Ishikawa (cell line): Measurements from ENCODE around the gene IGF1R.

ENCODE experiments used
- CREB1 ChIP-seq: IDR thresholded peaks from 2 replicates; pipeline ENCODE4 v1.6.1; 2012; ENCODE audit warnings: low read depth
- EGR1 ChIP-seq: IDR thresholded peaks from 2 replicates; pipeline ENCODE4 v1.6.1; 2012
- EP300 ChIP-seq: IDR thresholded peaks from 2 replicates; pipeline ENCODE4 v1.6.1; 2012; ENCODE audit warnings: borderline replicate concordance
- FOXM1 ChIP-seq: IDR thresholded peaks from 2 replicates; pipeline ENCODE4 v1.6.1; 2012; ENCODE audit warnings: low read depth, borderline replicate concordance
- MAX ChIP-seq: IDR thresholded peaks from 2 replicates; pipeline ENCODE4 v1.6.1; 2012
- NFIC ChIP-seq: IDR thresholded peaks from 2 replicates; pipeline ENCODE4 v1.6.1; 2012
- RAD21 ChIP-seq: IDR thresholded peaks from 2 replicates; pipeline ENCODE4 v1.6.1; 2012; ENCODE audit warnings: low read depth
- REST ChIP-seq: IDR thresholded peaks from 2 replicates; pipeline ENCODE4 v1.6.1; 2012; ENCODE audit warnings: low read depth, mild to moderate bottlenecking
- TAF1 ChIP-seq: IDR thresholded peaks from 2 replicates; pipeline ENCODE4 v1.6.1; 2012; ENCODE audit warnings: low read depth, mild to moderate bottlenecking
- TCF12 ChIP-seq: IDR thresholded peaks from 2 replicates; pipeline ENCODE4 v1.6.1; 2012; ENCODE audit warnings: low read depth
- YY1 ChIP-seq: IDR thresholded peaks from 2 replicates; pipeline ENCODE4 v1.6.1; 2012; ENCODE audit warnings: low read depth

- TF ChIP-seq FOXM1: no peak
- TF ChIP-seq EP300: no peak
- no peak for TF ChIP-seq CREB1
- no peak for TF ChIP-seq EGR1
- no peak for TF ChIP-seq MAX
- TF ChIP-seq TAF1: no peak
- no peak for TF ChIP-seq RAD21
- no peak for TF ChIP-seq REST
- TF ChIP-seq TCF12: no peak
- no peak for TF ChIP-seq YY1
- TF ChIP-seq NFIC: no peak
These were observed 64.7 kb downstream of the IGF1R start for GRCh38 chr15:98712845-98713584.
